RCC 7860 (cell line): Measurements from ENCODE around the gene SLC7A6.
"Not testable (repeated sequence)": the region's sequence is repeated elsewhere in the genome, so short reads cannot be mapped to it uniquely, and the experiment has no call there.

Source experiments
- DNase-seq: peaks from one replicate; pipeline ENCODE4 v3.0.0-alpha.2; 2015; ENCODE audit warnings: low spot score
- FAIRE-seq: peaks from 2 replicates; lab custom pipeline; 2012; peaks lifted over from hg19 to GRCh38; lab: Jason Lieb, UNC

Gene SLC7A6

GRCh38 chr16:68281368-68282063 is 17.2 kb downstream of the SLC7A6 start:
- DNase-seq: no peak
- FAIRE-seq: no peak

DNA sequence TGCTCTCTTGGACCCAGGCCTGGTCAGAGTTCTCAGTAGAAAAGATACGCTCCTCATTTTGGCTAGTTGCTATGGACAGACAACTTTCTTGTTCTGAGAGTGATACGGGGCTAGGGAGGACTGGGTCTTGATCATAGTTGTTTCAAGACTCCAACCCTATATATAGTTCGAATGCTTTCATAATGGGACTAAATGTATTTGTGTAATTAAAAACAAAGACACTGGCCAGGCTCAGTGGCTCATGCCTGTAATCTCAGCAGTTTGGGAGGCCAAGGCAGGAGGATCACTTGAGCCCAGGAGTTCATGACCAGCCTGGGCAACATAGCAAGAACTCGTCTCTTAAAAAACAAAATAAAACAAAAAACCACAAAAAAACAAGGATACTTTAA is 17.7 kb downstream of the SLC7A6 start:
- no peak for DNase-seq
- no peak for FAIRE-seq

- FAIRE-seq: no peak
Observed at GRCh38 chr16:68283346-68283745, 19.0 kb downstream of the SLC7A6 start.

GRCh38 chr16:68283801-68284598 is 19.7 kb downstream of the SLC7A6 start:
- DNase-seq: no peak
- FAIRE-seq: no peak

More at GRCh38 chr16:68283346-68283745, 19.0 kb downstream of the SLC7A6 start:
- DNase-seq: no peak

- FAIRE-seq (no peak), DNase-seq (no peak)
Observed at GRCh38 chr16:68284847-68285246, 20.5 kb downstream of the SLC7A6 start.

- FAIRE-seq (no peak), DNase-seq (no peak)
Observed at GRCh38 chr16:68285683-68286082, 21.4 kb downstream of the SLC7A6 start.

DNA sequence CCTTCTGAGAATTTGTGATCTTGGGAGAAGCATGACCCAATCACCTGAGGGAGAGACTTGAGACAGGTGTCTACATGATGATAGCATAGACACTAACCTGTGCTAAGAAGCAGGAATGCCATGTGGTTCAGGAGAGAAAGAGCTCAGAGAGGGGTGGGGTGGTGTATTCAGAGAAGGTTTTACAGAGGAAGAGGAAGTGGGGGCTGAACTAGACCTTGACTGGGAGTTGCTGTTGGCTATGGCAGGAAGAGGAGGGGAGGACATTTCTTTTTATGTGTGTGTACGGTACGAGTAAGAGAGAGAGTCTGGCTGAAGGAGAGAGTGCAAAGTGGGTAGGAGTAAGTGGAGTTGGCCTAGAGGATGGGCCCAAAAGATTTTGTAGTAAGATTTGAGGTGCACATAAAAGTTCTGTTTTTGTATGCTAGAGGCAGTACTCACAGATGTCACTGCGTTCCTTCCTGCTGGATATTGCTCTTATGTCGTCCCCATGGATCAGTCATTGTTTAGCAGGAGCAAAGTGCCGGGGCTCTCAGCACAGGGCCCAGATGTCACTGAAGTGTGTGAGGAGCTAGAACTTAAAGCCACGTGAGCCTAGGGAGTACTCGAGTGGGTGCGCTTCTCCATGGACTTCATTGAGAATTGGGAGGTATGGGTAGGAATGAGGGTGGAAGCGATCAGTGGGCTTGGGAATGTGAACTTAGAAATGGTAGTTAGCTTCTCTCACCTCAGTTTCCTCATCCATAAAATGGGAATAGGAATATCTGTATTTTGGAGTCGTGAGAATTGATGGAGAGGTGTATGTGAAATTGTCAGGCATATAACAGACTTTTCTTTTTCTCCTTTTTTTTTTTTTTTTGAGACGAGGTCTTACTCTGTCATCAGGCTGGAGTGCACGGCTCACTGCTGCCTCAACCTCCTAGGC is 22.1 kb downstream of the SLC7A6 start:
- DNase-seq: no peak
- no peak for FAIRE-seq

- peak; percentile 72 for FAIRE-seq
- peak; percentile 73 for DNase-seq
Observed at GRCh38 chr16:68287276-68288251, 23.2 kb downstream of the SLC7A6 start.

GRCh38 chr16:68288252-68288650 is 23.9 kb downstream of the SLC7A6 start:
- no peak for FAIRE-seq
- DNase-seq: no peak

GRCh38 chr16:68288796-68289195 is 24.5 kb downstream of the SLC7A6 start:
- not testable (repeated sequence) for FAIRE-seq, DNase-seq

DNA sequence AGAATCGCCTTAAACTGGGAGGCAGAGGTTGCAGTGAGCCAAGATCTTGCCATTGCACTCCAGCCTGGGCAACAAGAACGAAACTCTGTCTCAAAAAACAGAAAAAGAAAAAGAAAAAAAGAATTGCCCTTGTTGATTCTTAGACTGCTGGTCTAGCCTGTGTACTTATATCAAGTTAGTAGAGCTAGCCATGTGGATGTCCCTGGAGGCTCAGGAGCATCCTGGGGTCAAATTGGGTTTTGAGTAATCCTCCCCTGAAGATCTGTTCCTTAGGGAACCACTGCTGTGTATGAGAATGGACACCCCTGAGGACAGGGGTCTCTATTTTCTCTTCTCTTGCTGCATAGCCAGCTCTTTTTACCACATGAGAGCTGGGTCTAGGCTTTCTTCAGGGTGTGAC is 24.9 kb downstream of the SLC7A6 start:
- FAIRE-seq (no peak), DNase-seq (no peak)

DNA sequence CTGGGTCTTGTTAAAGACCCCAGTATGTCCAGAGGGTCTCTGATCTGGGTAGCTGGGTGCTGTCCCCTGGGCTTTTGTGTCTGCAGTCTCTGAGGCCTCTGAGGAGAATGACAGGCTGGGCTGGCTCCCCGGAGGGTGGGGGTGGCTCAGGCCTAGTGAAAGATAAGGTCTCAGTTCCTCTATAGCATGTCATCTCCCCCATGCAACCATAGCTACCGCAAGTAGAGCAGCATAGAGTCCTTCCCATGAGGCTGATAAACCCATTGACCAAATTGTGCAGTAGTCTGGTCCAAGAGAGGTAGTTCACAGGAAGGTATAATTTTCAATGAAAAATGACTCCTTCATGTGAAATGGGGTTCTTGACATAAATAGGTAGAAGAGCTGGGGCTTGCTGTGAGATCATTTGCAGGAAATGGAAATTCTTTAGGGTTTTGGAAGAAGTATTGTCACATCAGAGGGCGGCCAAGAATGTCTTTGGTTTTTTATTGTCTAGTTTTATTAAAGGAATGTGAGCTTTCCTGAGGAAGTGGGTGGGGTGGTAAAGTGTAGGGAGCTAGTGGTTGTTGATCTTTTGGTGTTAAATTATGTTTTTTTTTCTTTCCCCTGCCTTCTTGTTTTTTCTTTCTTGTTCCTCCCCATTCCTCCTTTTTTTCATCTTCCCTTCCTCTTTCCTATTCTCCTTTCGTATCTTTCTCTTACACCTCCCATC is 25.4 kb downstream of the SLC7A6 start:
- DNase-seq (no peak), FAIRE-seq (no peak)

GRCh38 chr16:68290450-68290849 is 26.1 kb downstream of the SLC7A6 start:
- DNase-seq: no peak
- no peak for FAIRE-seq

DNA sequence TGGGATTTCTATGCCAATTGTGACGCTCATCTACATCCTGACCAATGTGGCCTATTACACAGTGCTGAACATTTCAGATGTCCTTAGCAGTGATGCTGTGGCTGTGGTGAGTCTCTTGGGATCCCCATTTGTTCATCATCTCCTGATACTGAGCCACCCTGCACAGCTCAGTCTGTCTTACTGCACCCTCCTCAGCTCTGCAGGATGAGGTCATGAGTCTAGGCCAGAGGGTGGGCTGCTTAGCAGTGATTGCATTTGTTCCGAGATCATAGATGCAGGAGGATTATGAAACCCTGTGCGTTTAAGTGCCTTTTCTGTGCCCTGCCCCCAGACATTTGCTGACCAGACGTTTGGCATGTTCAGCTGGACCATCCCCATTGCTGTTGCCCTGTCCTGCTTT is 26.9 kb downstream of the SLC7A6 start:
- FAIRE-seq: no peak

DNA sequence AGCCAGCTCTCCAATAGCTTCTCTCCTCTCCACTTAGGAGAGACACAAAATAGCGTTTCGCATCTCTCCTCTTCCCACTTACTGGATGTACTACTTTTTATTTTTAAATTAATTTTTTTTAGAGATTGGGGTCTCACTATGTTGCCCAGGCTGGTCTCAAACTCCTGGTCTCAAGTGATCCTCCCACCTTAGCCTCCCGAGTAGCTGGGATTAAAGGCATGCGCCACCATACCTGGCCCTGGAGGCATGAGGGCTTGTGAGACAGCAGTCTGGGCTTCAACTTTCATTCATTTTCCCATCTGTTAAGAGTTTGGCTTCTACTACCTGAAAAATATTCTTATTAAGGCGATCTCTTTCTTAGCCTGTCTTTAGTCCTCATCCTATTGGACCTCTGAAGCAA is 28.1 kb downstream of the SLC7A6 start:
- FAIRE-seq (no peak), DNase-seq (no peak)

More for the DNA sequence above, 26.9 kb downstream of the SLC7A6 start:
- no peak for DNase-seq

GRCh38 chr16:68296291-68296690 is 32.0 kb downstream of the SLC7A6 start:
- no peak for DNase-seq
- no peak for FAIRE-seq

- DNase-seq: no peak
- FAIRE-seq: no peak
Observed at GRCh38 chr16:68296693-68297092, 32.4 kb downstream of the SLC7A6 start.

- FAIRE-seq: no peak
- no peak for DNase-seq
Observed at GRCh38 chr16:68297908-68298307, 33.6 kb downstream of the SLC7A6 start.

- no peak for FAIRE-seq
- DNase-seq: no peak
Observed at GRCh38 chr16:68298312-68298711, 34.0 kb downstream of the SLC7A6 start.
